ENCODE data around the gene LRRC3.

Gene LRRC3

DNA sequence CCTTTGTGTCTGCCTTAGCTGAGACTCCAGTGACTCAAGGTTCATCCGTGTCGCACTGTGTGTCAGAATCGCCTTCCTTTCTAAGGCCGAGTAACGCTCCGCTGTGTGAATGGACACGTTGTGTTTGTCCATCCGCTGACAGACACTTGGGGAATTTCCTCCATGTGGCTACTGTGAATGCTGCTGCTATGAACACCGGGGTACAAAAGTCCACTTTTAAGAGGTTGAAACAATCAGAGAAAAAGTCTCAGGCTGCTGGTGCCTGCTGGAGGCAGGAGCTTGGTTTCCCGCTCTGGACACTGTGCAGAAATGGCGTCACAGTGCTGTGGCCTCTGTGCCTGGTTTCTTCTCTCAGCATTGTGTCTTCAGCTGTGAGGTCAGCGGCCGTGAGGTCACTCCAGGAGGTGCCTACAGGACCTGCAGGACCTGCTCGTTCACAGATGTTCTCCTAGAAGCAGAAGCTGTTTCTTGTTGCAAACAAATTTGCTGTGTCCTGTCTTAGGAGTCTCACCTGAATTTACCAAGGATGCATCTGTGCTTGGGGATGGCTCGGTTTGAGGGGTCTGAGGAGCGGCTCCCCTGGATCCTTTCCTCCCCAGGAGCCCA lies 50.5 kb downstream of the LRRC3 start:
- Histone ChIP-seq H3K4me1 (ENCODE audit: control insufficient read depth in 2 of 2, insufficient read depth in 1 of 2, low read depth in 1 of 2, low read length in 2 of 2) (peaks cover 4 to 10% of the 10 kb centered on the region in 2 donors), H3K9me3 (replicated peaks in 1 of 2; ENCODE audit: control insufficient read depth in 2 of 2, insufficient read depth in 1 of 2, low read depth in 1 of 2, low read length in 2 of 2) (peaks cover 0 to 3% of the 10 kb centered on the region in 2 donors), H2BK15ac (ENCODE audit: low read length) (peak overlapping the region; percentile 85), H3K27ac (replicated peaks; ENCODE audit: low read length) (no peak overlapping the region), H3K9ac (ENCODE audit: low read depth, low read length, poor library complexity) (no peak overlapping the region), H4K8ac (ENCODE audit: low read depth, low read length) (no peak overlapping the region), H2BK120ac (ENCODE audit: low read depth, low read length) (no peak overlapping the region), H3K4me3 (ENCODE audit: low read length in 2 of 2) (no peak overlapping the region), H3K18ac (ENCODE audit: low read length) (peak overlapping the region; percentile 62), H3K27me3 (ENCODE audit: control insufficient read depth in 3 of 3, insufficient read depth in 3 of 3, low read depth in 1 of 3, low read length in 3 of 3) (peaks cover 0 to 3% (median 0%) of the 10 kb centered on the region in 3 experiments), H3K79me1 (ENCODE audit: low read depth, low read length) (peaks cover 2% of the 10 kb centered on the region), H3K23ac (ENCODE audit: low read depth, low read length, poor library complexity) (no peak overlapping the region), H3K14ac (ENCODE audit: low read length) (no peak overlapping the region), H3K4ac (ENCODE audit: low read length) (no peak overlapping the region), H2AK5ac (ENCODE audit: low read depth, low read length) (no peak overlapping the region), H3K36me3 (replicated peaks in 1 of 2; ENCODE audit: control insufficient read depth in 2 of 2, insufficient read depth in 2 of 2, low read length in 2 of 2) (no peaks in the 10 kb centered on the region), H2BK12ac (ENCODE audit: low read length) (no peak overlapping the region), H4K91ac (ENCODE audit: low read depth, low read length, poor library complexity) (no peak overlapping the region), H2BK5ac (ENCODE audit: low read length) (peak overlapping the region; percentile 57), H2AFZ (ENCODE audit: low read length) (peak overlapping the region; percentile 82), H3K4me2 (ENCODE audit: insufficient read depth, low read length, poor library complexity, severe bottlenecking) (no peak overlapping the region)
- no CpG with 5 or more reads among the region's 16 CpGs for WGBS, 2 donors (ENCODE audit: extremely low coverage in 2 of 2, insufficient read length in 2 of 2, insufficient replicate concordance in 1 of 2)
- no peak for DNase-seq (ENCODE audit: low spot score)

DNA sequence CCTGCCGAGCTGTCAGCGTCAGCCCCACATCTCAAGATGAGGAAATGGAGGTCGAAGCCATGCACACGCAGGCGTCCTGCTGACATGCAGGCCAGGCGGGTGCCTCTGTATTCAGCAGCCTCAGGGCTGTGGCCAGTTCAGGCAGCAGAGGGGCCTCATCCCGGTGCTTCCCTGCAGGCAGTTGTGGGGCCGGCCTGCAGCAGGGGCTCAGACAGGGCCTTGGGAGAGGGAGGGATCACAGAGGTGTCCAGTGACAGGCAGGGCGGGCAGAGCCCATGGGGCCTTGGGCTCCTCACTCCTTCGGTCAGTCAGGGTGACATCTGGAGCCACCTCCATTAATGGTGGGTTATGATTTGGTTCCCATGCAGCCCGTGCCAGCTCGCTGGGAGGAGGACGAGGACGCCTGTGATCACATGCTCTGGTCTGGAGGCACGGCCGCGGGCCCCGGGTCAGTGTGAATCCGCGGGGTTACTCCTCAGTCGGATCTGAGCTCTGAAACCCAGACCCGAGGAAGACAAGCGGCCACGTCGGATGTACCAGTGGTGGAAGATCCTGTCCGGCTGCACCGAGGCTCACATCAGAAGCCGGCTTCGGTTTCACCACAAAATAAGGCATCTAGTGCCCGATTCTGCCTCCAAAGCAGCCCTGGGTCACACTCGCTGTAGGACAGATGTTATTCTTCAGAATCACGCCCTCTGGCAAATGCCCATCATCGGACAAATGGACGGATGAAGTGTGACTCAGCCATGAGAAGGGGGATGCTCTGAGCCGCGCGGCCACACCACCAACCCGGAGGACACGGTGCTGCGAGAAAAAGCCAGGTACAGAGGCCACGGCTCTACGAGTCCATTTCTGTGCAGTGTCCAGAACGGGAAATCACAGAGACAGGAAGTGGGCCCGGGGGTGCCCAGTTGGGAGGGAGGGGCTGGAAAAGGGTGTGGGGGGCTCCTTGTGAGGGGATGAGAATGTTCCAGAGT lies 51.3 kb downstream of the LRRC3 start:
- Histone ChIP-seq H4K91ac (ENCODE audit: low read depth, low read length, poor library complexity) (no peak overlapping the region), H2AK5ac (ENCODE audit: low read depth, low read length) (no peak overlapping the region), H3K9ac (ENCODE audit: low read depth, low read length, poor library complexity) (peak overlapping the region; percentile 21), H3K4me1 (ENCODE audit: control insufficient read depth in 2 of 2, insufficient read depth in 1 of 2, low read depth in 1 of 2, low read length in 2 of 2) (peaks cover 4 to 14% of the 10 kb centered on the region in 2 donors), H3K4me2 (ENCODE audit: insufficient read depth, low read length, poor library complexity, severe bottlenecking) (no peak overlapping the region), H2BK15ac (ENCODE audit: low read length) (peak overlapping the region; percentile 85), H3K27me3 (ENCODE audit: control insufficient read depth in 3 of 3, insufficient read depth in 3 of 3, low read depth in 1 of 3, low read length in 3 of 3) (peaks cover 0 to 3% (median 0%) of the 10 kb centered on the region in 3 experiments), H3K18ac (ENCODE audit: low read length) (peak overlapping the region; percentile 62), H2BK12ac (ENCODE audit: low read length) (no peak overlapping the region), H3K79me1 (ENCODE audit: low read depth, low read length) (peaks cover 6% of the 10 kb centered on the region), H3K27ac (replicated peaks; ENCODE audit: low read length) (no peak overlapping the region), H3K4ac (ENCODE audit: low read length) (peak overlapping the region; percentile 13), H3K9me3 (replicated peaks in 1 of 2; ENCODE audit: control insufficient read depth in 2 of 2, insufficient read depth in 1 of 2, low read depth in 1 of 2, low read length in 2 of 2) (peaks cover 0 to 3% of the 10 kb centered on the region in 2 donors), H2AFZ (ENCODE audit: low read length) (peak overlapping the region; percentile 82), H3K23ac (ENCODE audit: low read depth, low read length, poor library complexity) (no peak overlapping the region), H3K36me3 (replicated peaks in 1 of 2; ENCODE audit: control insufficient read depth in 2 of 2, insufficient read depth in 2 of 2, low read length in 2 of 2) (peaks cover 0 to 6% of the 10 kb centered on the region in 2 donors), H2BK5ac (ENCODE audit: low read length) (peak overlapping the region; percentile 57), H2BK120ac (ENCODE audit: low read depth, low read length) (no peak overlapping the region), H3K14ac (ENCODE audit: low read length) (peak overlapping the region; percentile 95), H4K8ac (ENCODE audit: low read depth, low read length) (no peak overlapping the region), H3K4me3 (ENCODE audit: low read length in 2 of 2) (no peak overlapping the region)
- no CpG with 5 or more reads among the region's 44 CpGs for WGBS, 2 donors (ENCODE audit: extremely low coverage in 2 of 2, insufficient read length in 2 of 2, insufficient replicate concordance in 1 of 2)
- no peak for DNase-seq (ENCODE audit: low spot score)

DNA sequence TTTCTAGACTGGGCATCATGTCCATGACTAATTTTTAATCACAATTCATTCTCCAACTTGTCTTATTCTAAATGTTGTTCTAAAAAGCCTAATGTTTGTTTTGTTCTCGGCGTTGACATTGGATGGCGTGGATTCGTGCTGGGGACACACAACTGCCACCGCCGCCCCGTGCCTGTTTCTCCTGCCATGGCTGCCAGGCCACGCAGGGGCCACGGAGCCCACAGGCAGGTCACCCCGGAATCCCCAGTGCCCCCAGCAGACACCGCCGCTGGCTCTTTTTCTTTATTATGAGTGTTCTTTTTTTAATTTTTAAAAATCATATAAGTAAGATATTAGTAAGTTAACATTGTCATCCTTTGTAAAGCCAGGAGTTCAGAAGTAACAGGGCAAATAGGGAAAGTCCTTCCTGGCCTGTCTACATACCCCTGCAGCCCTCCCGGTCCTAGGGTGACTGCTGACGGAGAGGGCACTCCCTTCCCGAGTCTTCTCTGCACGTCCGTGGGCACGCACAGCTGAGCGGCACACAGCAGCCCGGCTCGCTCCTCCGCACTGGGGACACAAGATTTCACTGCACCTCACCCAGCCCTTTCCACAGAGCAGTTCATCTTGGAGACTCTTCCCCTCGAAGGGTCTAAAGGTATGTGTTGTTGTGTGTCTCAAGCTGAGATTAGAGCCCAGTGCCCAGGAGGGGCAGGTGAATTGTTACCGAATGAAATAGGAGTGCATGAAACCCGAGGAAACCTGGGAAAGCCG lies 52.5 kb downstream of the LRRC3 start:
- Histone ChIP-seq H3K18ac (ENCODE audit: low read length) (no peak overlapping the region), H2AK5ac (ENCODE audit: low read depth, low read length) (no peak overlapping the region), H4K8ac (ENCODE audit: low read depth, low read length) (no peak overlapping the region), H3K27me3 (ENCODE audit: control insufficient read depth in 3 of 3, insufficient read depth in 3 of 3, low read depth in 1 of 3, low read length in 3 of 3) (no peaks in the 10 kb centered on the region), H3K9ac (ENCODE audit: low read depth, low read length, poor library complexity) (no peak overlapping the region), H2BK12ac (ENCODE audit: low read length) (no peak overlapping the region), H3K27ac (replicated peaks; ENCODE audit: low read length) (no peak overlapping the region), H3K9me3 (replicated peaks in 1 of 2; ENCODE audit: control insufficient read depth in 2 of 2, insufficient read depth in 1 of 2, low read depth in 1 of 2, low read length in 2 of 2) (peaks cover 0 to 3% of the 10 kb centered on the region in 2 donors), H2BK5ac (ENCODE audit: low read length) (no peak overlapping the region), H3K36me3 (replicated peaks in 1 of 2; ENCODE audit: control insufficient read depth in 2 of 2, insufficient read depth in 2 of 2, low read length in 2 of 2) (peaks cover 0 to 6% of the 10 kb centered on the region in 2 donors), H3K23ac (ENCODE audit: low read depth, low read length, poor library complexity) (no peak overlapping the region), H4K91ac (ENCODE audit: low read depth, low read length, poor library complexity) (no peak overlapping the region), H2BK120ac (ENCODE audit: low read depth, low read length) (no peak overlapping the region), H3K79me1 (ENCODE audit: low read depth, low read length) (peaks cover 6% of the 10 kb centered on the region), H3K4ac (ENCODE audit: low read length) (no peak overlapping the region), H2BK15ac (ENCODE audit: low read length) (no peak overlapping the region), H2AFZ (ENCODE audit: low read length) (no peak overlapping the region), H3K4me1 (ENCODE audit: control insufficient read depth in 2 of 2, insufficient read depth in 1 of 2, low read depth in 1 of 2, low read length in 2 of 2) (peaks cover 4 to 14% of the 10 kb centered on the region in 2 donors), H3K14ac (ENCODE audit: low read length) (peak overlapping the region; percentile 25), H3K4me2 (ENCODE audit: insufficient read depth, low read length, poor library complexity, severe bottlenecking) (no peak overlapping the region), H3K4me3 (ENCODE audit: low read length in 2 of 2) (no peak overlapping the region)
- WGBS, 2 donors (ENCODE audit: extremely low coverage in 2 of 2, insufficient read length in 2 of 2, insufficient replicate concordance in 1 of 2): no CpG with 5 or more reads among the region's 26 CpGs
- no peak for DNase-seq (ENCODE audit: low spot score)
